ENCODE data around the gene CAMK1D.

DNA sequence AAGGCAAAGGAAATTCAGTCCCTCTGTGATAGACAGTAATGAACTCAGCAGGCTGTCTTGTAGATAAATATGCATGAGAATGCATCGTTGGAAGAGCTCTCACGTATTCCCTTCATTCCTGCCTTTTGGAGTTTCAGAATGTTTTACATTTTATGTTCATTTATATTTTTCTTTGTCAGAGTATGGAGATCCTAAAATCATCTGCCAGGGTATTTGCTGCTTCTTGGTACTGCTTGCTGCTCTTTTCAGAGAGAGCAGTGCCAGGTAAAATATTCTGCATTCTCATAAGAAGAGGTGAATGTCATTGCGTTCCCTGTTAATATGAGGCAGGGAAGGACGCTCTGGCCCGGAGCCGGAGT is 362.0 kb downstream of the CAMK1D start:
- TF ChIP-seq ESRRG (CRISPR knock-in tag; IDR thresholded peaks at IDR 0.05) (no peak), ZNF8 (CRISPR knock-in tag; IDR thresholded peaks at IDR 0.05) (no peak), SNAI2 (CRISPR knock-in tag; IDR thresholded peaks at IDR 0.05) (no peak), GLIS3 (CRISPR knock-in tag; IDR thresholded peaks at IDR 0.05) (no peak), TCF4 (CRISPR knock-in tag; IDR thresholded peaks at IDR 0.05; ENCODE audit: borderline replicate concordance) (no peak), ZNF565 (CRISPR knock-in tag; conservative IDR thresholded peaks at IDR 0.05; ENCODE audit: low read depth) (no peak)
- TF ChIP-seq, protein P1, sequence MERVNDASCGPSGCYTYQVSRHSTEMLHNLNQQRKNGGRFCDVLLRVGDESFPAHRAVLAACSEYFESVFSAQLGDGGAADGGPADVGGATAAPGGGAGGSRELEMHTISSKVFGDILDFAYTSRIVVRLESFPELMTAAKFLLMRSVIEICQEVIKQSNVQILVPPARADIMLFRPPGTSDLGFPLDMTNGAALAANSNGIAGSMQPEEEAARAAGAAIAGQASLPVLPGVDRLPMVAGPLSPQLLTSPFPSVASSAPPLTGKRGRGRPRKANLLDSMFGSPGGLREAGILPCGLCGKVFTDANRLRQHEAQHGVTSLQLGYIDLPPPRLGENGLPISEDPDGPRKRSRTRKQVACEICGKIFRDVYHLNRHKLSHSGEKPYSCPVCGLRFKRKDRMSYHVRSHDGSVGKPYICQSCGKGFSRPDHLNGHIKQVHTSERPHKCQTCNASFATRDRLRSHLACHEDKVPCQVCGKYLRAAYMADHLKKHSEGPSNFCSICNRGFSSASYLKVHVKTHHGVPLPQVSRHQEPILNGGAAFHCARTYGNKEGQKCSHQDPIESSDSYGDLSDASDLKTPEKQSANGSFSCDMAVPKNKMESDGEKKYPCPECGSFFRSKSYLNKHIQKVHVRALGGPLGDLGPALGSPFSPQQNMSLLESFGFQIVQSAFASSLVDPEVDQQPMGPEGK (CRISPR knock-in tag; IDR thresholded peaks at IDR 0.05; ENCODE audit: borderline replicate concordance): no peak
- TF ChIP-seq, protein P2, sequence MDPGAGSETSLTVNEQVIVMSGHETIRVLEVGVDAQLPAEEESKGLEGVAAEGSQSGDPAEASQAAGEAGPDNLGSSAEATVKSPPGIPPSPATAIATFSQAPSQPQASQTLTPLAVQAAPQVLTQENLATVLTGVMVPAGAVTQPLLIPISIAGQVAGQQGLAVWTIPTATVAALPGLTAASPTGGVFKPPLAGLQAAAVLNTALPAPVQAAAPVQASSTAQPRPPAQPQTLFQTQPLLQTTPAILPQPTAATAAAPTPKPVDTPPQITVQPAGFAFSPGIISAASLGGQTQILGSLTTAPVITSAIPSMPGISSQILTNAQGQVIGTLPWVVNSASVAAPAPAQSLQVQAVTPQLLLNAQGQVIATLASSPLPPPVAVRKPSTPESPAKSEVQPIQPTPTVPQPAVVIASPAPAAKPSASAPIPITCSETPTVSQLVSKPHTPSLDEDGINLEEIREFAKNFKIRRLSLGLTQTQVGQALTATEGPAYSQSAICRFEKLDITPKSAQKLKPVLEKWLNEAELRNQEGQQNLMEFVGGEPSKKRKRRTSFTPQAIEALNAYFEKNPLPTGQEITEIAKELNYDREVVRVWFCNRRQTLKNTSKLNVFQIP (CRISPR knock-in tag; IDR thresholded peaks at IDR 0.05; ENCODE audit: borderline replicate concordance, low read depth): no peak
- TF ChIP-seq, protein P3, sequence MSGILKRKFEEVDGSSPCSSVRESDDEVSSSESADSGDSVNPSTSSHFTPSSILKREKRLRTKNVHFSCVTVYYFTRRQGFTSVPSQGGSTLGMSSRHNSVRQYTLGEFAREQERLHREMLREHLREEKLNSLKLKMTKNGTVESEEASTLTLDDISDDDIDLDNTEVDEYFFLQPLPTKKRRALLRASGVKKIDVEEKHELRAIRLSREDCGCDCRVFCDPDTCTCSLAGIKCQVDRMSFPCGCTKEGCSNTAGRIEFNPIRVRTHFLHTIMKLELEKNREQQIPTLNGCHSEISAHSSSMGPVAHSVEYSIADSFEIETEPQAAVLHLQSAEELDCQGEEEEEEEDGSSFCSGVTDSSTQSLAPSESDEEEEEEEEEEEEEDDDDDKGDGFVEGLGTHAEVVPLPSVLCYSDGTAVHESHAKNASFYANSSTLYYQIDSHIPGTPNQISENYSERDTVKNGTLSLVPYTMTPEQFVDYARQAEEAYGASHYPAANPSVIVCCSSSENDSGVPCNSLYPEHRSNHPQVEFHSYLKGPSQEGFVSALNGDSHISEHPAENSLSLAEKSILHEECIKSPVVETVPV (CRISPR knock-in tag; IDR thresholded peaks at IDR 0.05): no peak

Data from SK-N-SH treated with all-trans-retinoic acid at 6 μM for 48 hours (cell line).